Measurements from ENCODE around the gene CCK. TPM values are rescaled to one million over a fixed set of nuclear protein-coding genes. Genes with fewer than 3 reads are reported as not detected.

CCK gene
- total RNA-seq = 0.14 TPM in 1 of 2 replicates, not detected in the other

DNA sequence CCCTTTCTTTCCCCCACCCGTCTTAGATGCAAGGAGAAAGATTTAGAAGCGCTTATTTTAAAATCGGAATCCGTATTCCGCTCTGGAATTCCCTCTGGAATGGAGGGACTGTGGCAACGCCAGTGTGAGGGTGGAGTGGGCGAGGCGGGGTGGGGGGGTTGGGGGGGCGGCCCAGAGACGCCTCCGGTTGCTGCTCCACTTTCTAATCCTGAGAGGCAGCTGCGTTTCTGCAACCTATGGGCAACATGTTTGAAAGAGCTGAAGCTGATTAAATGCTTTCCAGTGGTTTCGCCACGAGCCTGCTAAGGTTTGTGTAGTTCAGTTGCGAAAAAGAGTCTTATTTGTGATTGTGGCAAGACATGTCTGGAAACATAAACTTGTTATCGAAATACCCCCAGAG, at the start of gene CCK:
Gene CCK, minus strand, starts transcription at position 101 of the 400 bp plus-strand sequence. CDS start 2,555 bp downstream, outside the sequence.

Other genes with a start within 250 kb of the CCK start
- 25.0 and 27.3 TPM in 2 replicates for gene TRAK1, start 174.8 kb downstream of the CCK start, total RNA-seq
- not detected in 2 replicates for gene LYZL4, start 144.4 kb upstream of the CCK start, total RNA-seq
- not detected in 2 replicates for gene VIPR1, start 236.5 kb upstream of the CCK start, total RNA-seq

Measured in smooth muscle cell of bladder (primary cell).